ENCODE data around the gene SEBOX.

GRCh38 chr17:28338056-28338768, 26.8 kb downstream of the SEBOX start:
- TF ChIP-seq CTCF (IDR thresholded peaks at IDR 0.05; ENCODE audit: insufficient read depth, low read depth, low read length) (no peak), EZH2 (IDR thresholded peaks at IDR 0.05; ENCODE audit: insufficient read depth, low read length) (no peak)

Measured in astrocyte (in vitro differentiated cells and primary cell).